NCI-H1417 treated with DMSO at 0.1 percent for 48 hours (cell line): ENCODE data around the gene OR8H2.
"Not testable (repeated sequence)": the region's sequence is repeated elsewhere in the genome, so short reads cannot be mapped to it uniquely, and the experiment has no call there.

Source experiments
- DNase-seq: peaks from one replicate; lab custom pipeline; 2025; lab: John Stamatoyannopoulos, UW

Gene OR8H2, protein sequence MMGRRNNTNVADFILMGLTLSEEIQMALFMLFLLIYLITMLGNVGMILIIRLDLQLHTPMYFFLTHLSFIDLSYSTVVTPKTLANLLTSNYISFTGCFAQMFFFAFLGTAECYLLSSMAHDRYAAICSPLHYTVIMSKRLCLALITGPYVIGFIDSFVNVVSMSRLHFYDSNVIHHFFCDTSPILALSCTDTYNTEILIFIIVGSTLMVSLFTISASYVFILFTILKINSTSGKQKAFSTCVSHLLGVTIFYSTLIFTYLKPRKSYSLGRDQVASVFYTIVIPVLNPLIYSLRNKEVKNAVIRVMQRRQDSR

DNA sequence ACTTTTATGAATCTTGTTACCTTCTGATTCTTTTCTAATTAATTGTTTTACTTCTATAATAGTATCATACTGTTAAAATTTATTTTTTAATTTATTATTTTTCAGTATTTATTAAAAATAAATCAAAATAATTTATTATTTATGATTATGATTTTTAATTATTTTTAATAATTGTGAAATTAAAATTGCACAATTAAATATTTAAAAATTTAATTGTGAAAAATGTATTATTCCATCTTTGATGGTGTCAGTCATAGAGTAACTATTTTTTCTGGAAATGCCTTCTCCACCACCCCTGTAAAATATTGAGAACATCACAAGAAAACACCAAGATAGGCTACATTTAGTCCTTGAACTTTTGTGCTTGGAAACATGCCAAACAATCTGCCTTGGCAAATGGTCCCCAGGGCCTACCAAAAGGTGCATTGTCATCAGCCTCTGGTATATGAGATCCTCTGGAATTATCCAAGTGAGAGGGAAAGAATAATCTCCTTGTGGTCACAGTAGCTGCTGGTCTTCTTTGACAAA lies at the start of gene OR8H2:
OR8H2 (plus strand) TSS at position 478 of the 528 bp plus-strand sequence. CDS start 1,356 bp downstream, outside the sequence.
- no peak for DNase-seq

DNA sequence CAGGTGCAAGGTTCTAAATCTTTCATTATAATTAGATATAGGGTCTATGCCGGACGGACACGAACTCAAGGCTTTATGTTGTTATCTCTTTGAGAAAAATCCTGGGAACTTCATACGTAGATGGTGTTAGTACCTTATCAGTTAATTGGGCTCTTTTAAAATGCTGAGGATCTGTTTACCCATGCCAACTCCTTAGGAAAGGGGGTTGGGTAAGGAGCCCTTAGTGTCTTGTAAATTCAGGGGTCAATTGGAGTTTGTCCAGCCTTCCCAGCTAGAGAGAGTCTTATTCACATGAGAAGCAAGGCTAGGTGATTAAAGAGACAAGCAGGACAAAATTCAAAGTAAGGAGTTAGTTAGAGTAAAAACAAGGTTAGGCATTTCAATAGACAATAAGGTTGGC lies 47.1 kb upstream of the OR8H2 start:
- not testable (repeated sequence) for DNase-seq

- not testable (repeated sequence) for DNase-seq
These were observed 45.7 kb upstream of the OR8H2 start for GRCh38 chr11:56057661-56058237.

DNA sequence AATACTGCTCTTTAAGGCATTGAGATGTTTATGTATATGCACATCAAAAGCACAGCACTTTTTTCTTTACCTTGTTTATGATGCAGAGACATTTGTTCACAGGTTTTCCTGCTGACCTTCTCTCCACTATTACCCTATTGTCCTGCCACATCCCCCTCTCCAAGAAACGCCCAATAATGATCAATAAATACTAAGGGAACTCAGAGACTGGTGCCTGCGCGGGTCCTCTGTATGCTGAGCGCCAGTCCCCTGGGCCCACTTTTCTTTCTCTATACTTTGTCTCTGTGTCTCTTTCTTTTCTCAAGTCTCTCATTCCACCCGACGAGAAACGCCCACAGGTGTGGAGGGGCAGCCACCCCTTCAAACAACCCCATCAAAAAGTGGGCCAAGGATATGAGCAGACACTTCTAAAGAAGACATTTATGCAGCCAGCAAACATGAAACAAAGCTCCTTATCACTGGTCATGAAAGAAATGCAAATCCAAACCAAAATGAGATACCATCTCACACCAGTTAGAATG lies 45.2 kb upstream of the OR8H2 start:
- not testable (repeated sequence) for DNase-seq

DNA sequence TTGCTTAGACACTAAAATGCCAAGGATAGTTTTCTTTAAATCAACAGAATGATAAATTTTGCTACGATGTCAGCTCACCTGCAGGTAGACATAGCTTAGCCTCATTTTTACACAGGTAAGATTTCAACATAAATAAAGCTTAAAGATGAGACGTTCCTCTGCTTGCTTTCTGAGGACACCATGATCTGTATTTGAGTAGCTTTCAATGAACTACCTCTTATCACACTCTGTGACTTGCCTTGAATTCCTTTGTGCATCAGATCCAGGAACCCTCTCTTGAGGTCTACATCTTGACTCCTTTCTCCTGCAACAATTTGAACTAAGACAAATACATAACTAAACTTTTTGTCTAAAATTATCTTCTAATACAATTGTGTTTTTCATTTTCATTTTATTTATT lies 36.5 kb upstream of the OR8H2 start:
- no peak for DNase-seq

GRCh38 chr11:56089697-56090096 lies 13.8 kb upstream of the OR8H2 start:
- no peak for DNase-seq

- no peak for DNase-seq
These were observed 10.5 kb upstream of the OR8H2 start, which contains the start of gene OR8I2 for GRCh38 chr11:56093008-56093407. Gene OR8I2, plus strand, starts transcription at chr11:56093308. Its CDS starts 0 bp downstream, at chr11:56093308.

GRCh38 chr11:56122073-56122472 lies 18.6 kb downstream of the OR8H2 start, which contains the start of gene OR8H3:
Gene OR8H3, plus strand, starts transcription at chr11:56122373. Its CDS starts 0 bp downstream, at chr11:56122373.
- no peak for DNase-seq

- DNase-seq: no peak
These were observed 36.7 kb downstream of the OR8H2 start, which contains the start of gene OR8J3 for GRCh38 chr11:56140151-56140661. Gene OR8J3, minus strand, starts transcription at chr11:56140201. Its CDS starts 2,483 bp downstream, at chr11:56137718.

DNA sequence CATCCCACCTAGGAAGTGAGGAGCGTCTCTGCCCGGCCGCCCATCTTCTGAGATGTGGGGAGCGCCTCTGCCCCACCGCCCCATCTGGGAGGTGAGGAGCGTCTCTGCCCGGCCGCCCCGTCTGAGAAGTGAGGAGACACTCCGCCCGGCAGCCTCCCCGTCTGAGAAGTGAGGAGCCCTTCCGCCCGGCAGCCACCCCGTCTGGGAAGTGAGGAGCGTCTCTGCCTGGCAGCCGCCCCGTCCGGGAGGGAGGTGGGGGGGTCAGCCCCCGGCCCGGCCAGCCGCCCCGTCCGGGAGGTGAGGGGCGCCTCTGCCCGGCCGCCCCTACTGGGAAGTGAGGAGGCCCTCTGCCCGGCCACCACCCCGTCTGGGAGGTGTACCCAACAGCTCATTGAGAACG lies 40.2 kb downstream of the OR8H2 start:
- not testable (repeated sequence) for DNase-seq

GRCh38 chr11:56151376-56151775 lies 47.9 kb downstream of the OR8H2 start:
- DNase-seq: no peak

DNA sequence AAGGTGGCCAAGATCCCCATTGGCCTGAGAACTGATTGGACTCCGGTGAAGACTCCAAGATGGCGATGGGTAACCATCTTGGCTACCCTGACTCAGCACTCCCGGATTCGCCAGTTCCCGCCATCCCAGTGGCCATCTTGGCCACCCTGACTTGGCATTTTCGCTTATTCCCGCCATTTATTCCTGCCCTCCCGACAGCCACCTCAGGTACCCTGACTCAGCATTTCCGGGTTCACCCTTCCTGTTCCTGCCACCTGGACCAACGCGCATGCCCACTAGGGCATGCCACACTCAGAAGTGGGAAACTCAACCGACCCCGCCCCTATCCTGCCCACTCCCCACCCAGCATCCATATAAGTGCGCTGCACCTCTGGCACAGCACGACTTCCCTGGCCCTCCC lies 48.8 kb downstream of the OR8H2 start:
- no peak for DNase-seq
